PFSK-1 (cell line): ENCODE results near the gene PPP1R9A.

ENCODE experiments used
- POLR2AphosphoS5 ChIP-seq: IDR thresholded peaks from 2 replicates; pipeline ENCODE4 v1.6.1; 2012; ENCODE audit warnings: low read depth, mild to moderate bottlenecking, control low read depth, low read length, moderate library complexity
- SIN3A ChIP-seq: IDR thresholded peaks from 2 replicates; pipeline ENCODE4 v1.6.1; 2012; ENCODE audit warnings: mild to moderate bottlenecking, low read length, moderate library complexity, borderline replicate concordance; ENCODE audit not compliant: insufficient read depth
- TAF1 ChIP-seq: IDR thresholded peaks from 2 replicates; pipeline ENCODE4 v1.6.1; 2012; ENCODE audit warnings: low read length, control low read depth, borderline replicate concordance; ENCODE audit not compliant: insufficient read depth

GRCh38 chr7:95220328-95220727 is 312.9 kb downstream of the PPP1R9A start:
- TF ChIP-seq SIN3A, result no peak
- TF ChIP-seq POLR2AphosphoS5, result no peak
- TF ChIP-seq TAF1, result no peak
